Heart left ventricle (tissue), 16 donors: ENCODE measurements around the gene DNM2. TPM values are rescaled to one million over a fixed set of nuclear protein-coding genes. Genes with fewer than 3 reads are reported as not detected.
A peak's percentile ranks its signal among the peaks of the same experiment; 100 is the strongest.

Experiments
- ATAC-seq, 4 donors: fragments of 200-7000 bp; cut with Tn5 transposase; one replicate each; pipeline ENCODE4 v1.9.1; 2020 to 2022; ENCODE audit warnings: moderate library complexity in 4 of 4, mild to moderate bottlenecking in 3 of 4, moderate number of reproducible peaks in 1 of 4
- DNase-seq, 5 donors: peaks; one replicate each; pipeline ENCODE4 v3.0.0-alpha.2; 2020
- H3K27ac ChIP-seq, 12 donors: fragments of 200-600 bp; sonication (generic) in 4 of 12; one replicate each; pipeline versions ENCODE4 v1.5.0 to v1.8.0; 2016 to 2022; ENCODE audit warnings: mild to moderate bottlenecking in 2 of 12
- H3K27me3 ChIP-seq, 9 donors: fragments of 200-600 bp; sonication (generic) in 2 of 9; one replicate each; pipeline versions ENCODE4 v1.5.1 to v1.8.0; 2016 to 2022; ENCODE audit warnings: mild to moderate bottlenecking in 3 of 9
- H3K36me3 ChIP-seq, 9 donors: fragments of 200-600 bp; sonication (generic) in 2 of 9; one replicate each; pipeline versions ENCODE4 v1.5.0 to v1.8.0; 2018 to 2022; ENCODE audit warnings: mild to moderate bottlenecking in 2 of 9
- H3K4me1 ChIP-seq, 12 donors: fragments of 200-600 bp; sonication (generic) in 4 of 12; one replicate each; pipeline versions ENCODE4 v1.5.0 to v1.8.0; 2016 to 2022; ENCODE audit warnings: mild to moderate bottlenecking in 3 of 12
- H3K4me3 ChIP-seq, 12 donors: fragments of 200-600 bp; sonication (generic) in 4 of 12; one replicate each; pipeline versions ENCODE4 v1.5.0 to v1.8.0; 2017 to 2022; ENCODE audit warnings: mild to moderate bottlenecking in 9 of 12, moderate library complexity in 4 of 12
- H3K9me3 ChIP-seq, 12 donors: fragments of 200-600 bp; sonication (generic) in 4 of 12; one replicate each; pipeline versions ENCODE4 v1.5.0 to v1.8.0; 2016 to 2022; ENCODE audit warnings: mild to moderate bottlenecking in 1 of 12
- POLR2A ChIP-seq, 2 donors: fragments of 450-650 bp; IDR thresholded peaks; one replicate each; pipeline ENCODE4 v1.6.1; 2017; ENCODE audit warnings: antibody characterized with exemption in 2 of 2, mild to moderate bottlenecking in 2 of 2, moderate library complexity in 2 of 2
- WGBS, 4 donors: extraction: QIAGEN DNeasy Blood & Tissue Kit in 2 of 4; methylation state at CpG; one replicate each; pipeline versions ENCODE4 v1.1.5 to v1.1.7; 2013 to 2018; 5-methylcytosine and 5-hydroxymethylcytosine counted together
- intact Hi-C, 10 donors: fragments of 100-400 bp; cut with DNase I; formaldehyde crosslinking; loops; one replicate each; pipeline versions ENCODE4 v1.11.1 to v1.14.2; 2022
- polyA plus RNA-seq, 2 donors: library from polyadenylated mRNA; stranded (reverse); fragments of 200-250 nt; gene quantifications; one replicate each; pipeline ENCODE4 v1.2.3, GENCODE V29; 2013
- total RNA-seq, 9 donors: library from RNA; depleted of rRNA in 2 of 9; stranded (reverse); fragments of >200 nt in 2 of 9; fragmentation: NEBNext Ultra II Directional in 3 of 9; extraction: Animal tissue kit (Norgen Biotek cat#: 25700) in 3 of 9; gene quantifications; one replicate each; pipeline versions ENCODE4 v1.1.0 to v1.2.4, GENCODE V29; 2016 to 2023
- TF ChIP-seq, protein P1 (sequence below), 12 donors: fragments of 200-600 bp; sonication (generic) in 4 of 12; IDR thresholded peaks; one replicate each; pipeline versions ENCODE4 v1.5.0 to v1.8.0; 2018 to 2022; ENCODE audit warnings: antibody characterized with exemption in 12 of 12, mild to moderate bottlenecking in 5 of 12
- donor health status: ischemic (EF 13 %, LVEDD 7.1; RV severe dilation, severe dysfunction).
- donor health status: healthy with polysubstance abuse.
- donor health status: DM: no; HTN: yes; CAD: no.
- donor health status: DM: no; HTN: no; CAD: no.
- donor health status: ischemic (EF 25% LVEDD 6.9; RV normal size, moderate dysfunction).
- donor health status: ischemic (EF 25% LVEDD 5.7; RV mildly dilated, moderate dysfunction).
- donor health status: healthy.
- donor health status: DM: yes; HTN: yes; CAD: no.
- donor health status: ischemic (EF 35%, LVEDD 5.7; RV mildly dilated, moderate dysfunction).
- donor health status: nonischemic (EF 11% LVEDD 7.7; RV severe dilation, severe dysfunction).
- donor health status: DM: yes; HTN: yes; CAD: no.
- donor health status: PGD.
- donor health status: ischemic (EF 29% LVEDD 5.4; RV normal size, mild dysfunction).
- donor health status: nonischemic (EF 23%, LVEDD 6.1; RV moderate dilation, normal function).

The DNM2 gene
- total and polyA plus RNA-seq, 11 donors = 98.9 to 204 (median 131) TPM

DNA sequence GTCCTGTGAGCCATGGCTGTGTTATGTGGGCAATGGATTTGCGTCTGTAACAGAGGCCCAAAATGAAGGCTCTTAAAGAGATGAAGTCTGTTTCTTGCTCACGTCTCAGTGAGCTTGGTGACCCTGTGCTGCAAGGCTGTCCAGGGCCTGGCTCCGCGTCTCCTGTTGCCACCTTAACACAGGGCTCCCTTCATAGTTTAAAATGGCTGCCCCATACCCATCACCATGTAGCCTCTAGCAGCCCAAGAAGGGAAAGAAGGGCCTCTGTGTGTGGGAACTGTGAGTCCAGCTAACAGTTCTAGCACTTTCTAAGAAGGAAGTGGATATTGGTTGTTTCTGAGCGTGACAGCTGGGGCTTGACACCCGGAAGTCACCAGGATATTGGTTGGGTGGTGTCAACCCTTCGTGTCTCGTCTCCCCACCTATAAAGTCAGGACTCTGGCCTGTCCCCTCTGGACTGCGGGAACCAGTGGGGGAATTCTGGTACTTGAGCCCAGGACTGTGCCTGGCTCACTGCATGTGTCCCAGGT, 97.2 kb downstream of the DNM2 start:
- no peak for ATAC-seq
- H3K9me3 ChIP-seq = no peaks in the 10 kb centered on the region
- no peak overlapping the region for H3K4me3 ChIP-seq
- no peak for DNase-seq
- TF ChIP-seq, protein P1, sequence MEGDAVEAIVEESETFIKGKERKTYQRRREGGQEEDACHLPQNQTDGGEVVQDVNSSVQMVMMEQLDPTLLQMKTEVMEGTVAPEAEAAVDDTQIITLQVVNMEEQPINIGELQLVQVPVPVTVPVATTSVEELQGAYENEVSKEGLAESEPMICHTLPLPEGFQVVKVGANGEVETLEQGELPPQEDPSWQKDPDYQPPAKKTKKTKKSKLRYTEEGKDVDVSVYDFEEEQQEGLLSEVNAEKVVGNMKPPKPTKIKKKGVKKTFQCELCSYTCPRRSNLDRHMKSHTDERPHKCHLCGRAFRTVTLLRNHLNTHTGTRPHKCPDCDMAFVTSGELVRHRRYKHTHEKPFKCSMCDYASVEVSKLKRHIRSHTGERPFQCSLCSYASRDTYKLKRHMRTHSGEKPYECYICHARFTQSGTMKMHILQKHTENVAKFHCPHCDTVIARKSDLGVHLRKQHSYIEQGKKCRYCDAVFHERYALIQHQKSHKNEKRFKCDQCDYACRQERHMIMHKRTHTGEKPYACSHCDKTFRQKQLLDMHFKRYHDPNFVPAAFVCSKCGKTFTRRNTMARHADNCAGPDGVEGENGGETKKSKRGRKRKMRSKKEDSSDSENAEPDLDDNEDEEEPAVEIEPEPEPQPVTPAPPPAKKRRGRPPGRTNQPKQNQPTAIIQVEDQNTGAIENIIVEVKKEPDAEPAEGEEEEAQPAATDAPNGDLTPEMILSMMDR (IDR thresholded peaks at IDR 0.05) = no peak
- TF ChIP-seq POLR2A (IDR thresholded peaks at IDR 0.05) = no peak
- H3K36me3 ChIP-seq = peaks cover 3 to 90% (median 75%) of the 10 kb centered on the region in 9 donors
- H3K4me1 ChIP-seq = peaks cover 0 to 52% (median 0%) of the 10 kb centered on the region in 12 donors
- H3K27ac ChIP-seq = peak overlapping the region in 1 of 12 donors; percentile 56
- no peaks in the 10 kb centered on the region for H3K27me3 ChIP-seq
- WGBS, 4 donors = 92 to 96% (median 96%) methylated on average over 9 of the region's 9 CpGs
- intact Hi-C loops = no loop called here

DNA sequence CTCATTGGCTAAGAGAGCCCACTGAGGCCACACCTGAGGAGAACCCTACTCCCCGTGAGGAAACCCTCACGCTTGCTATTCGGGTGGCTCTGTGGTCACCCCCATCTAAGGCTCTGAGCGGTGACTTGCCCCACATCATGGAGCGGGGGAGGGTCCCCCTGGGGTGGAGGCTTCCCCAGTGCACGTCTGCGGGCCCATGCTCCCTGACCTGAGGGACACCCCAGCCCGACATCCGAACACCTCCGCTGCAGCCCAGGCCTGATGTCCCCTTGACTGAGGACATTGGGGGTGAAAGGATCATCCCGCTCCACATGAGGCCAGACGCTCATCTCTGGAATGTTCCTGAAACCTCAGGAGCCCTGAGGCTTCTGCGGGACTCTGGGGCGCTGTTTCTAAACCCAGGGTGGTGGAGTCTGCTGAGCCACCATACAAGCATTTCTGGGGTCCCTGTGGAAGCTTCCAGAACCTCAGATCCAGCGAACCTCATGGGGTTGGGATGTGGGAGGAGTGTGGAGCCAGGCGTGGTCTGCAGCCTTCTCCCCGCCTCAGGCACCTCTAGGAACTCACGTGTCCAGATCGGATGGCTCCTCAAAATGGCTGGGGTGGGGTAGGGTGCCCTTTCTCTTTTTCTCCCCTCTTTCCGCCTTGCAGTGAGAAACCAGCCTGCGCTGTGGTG, 98.2 kb downstream of the DNM2 start:
- no peaks in the 10 kb centered on the region for H3K27me3 ChIP-seq
- DNase-seq = no peak
- peak overlapping the region in 5 of 12 donors; percentile 56 to 69 (median 62) for H3K27ac ChIP-seq
- peak overlapping the region in 6 of 12 donors; percentile 14 to 55 (median 48) for H3K4me3 ChIP-seq
- H3K9me3 ChIP-seq = no peaks in the 10 kb centered on the region
- WGBS, 4 donors = 93 to 95% (median 94%) methylated on average over 19 to 21 of the region's 21 CpGs
- intact Hi-C loops = no loop called here
- peaks cover 0 to 44% (median 0%) of the 10 kb centered on the region in 12 donors for H3K4me1 ChIP-seq
- TF ChIP-seq POLR2A (IDR thresholded peaks at IDR 0.05) = no peak
- TF ChIP-seq, protein P1 (IDR thresholded peaks at IDR 0.05) = no peak
- ATAC-seq = no peak
- H3K36me3 ChIP-seq = peaks cover 3 to 90% (median 75%) of the 10 kb centered on the region in 9 donors

DNA sequence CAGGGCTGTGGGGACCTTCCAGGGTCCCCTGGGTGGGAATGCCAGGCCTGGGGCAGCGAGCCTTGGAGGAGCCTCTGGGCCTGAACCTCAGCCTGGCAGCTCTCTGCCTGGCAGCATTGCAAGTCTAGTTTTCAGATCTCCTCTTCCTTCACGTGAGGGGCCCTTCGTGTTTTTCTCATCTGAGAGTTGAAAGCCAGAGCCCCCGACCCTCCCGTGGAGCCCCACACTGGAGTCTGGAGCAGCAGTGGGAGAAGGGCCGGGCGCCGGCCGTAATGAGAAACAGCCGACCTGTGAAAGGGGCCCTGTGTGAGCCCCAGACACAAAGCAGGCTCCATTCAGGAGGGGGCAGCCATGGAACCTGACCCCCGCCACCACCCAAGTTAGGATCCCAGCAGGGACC, 98.8 kb downstream of the DNM2 start:
- Histone ChIP-seq H3K4me1 (peaks cover 0 to 39% (median 0%) of the 10 kb centered on the region in 12 donors), H3K4me3 (peak overlapping the region in 8 of 12 donors; percentile 14 to 55 (median 43)), H3K27me3 (no peaks in the 10 kb centered on the region), H3K36me3 (peaks cover 3 to 90% (median 75%) of the 10 kb centered on the region in 9 donors), H3K27ac (peak overlapping the region in 9 of 12 donors; percentile 23 to 69 (median 61)), H3K9me3 (no peaks in the 10 kb centered on the region)
- TF ChIP-seq POLR2A (IDR thresholded peaks at IDR 0.05) = no peak
- 86 to 100% (median 90%) methylated on average over 4 to 11 of the region's 11 CpGs for WGBS, 4 donors
- intact Hi-C loops = no loop called here
- no peak for ATAC-seq
- no peak for DNase-seq

DNA sequence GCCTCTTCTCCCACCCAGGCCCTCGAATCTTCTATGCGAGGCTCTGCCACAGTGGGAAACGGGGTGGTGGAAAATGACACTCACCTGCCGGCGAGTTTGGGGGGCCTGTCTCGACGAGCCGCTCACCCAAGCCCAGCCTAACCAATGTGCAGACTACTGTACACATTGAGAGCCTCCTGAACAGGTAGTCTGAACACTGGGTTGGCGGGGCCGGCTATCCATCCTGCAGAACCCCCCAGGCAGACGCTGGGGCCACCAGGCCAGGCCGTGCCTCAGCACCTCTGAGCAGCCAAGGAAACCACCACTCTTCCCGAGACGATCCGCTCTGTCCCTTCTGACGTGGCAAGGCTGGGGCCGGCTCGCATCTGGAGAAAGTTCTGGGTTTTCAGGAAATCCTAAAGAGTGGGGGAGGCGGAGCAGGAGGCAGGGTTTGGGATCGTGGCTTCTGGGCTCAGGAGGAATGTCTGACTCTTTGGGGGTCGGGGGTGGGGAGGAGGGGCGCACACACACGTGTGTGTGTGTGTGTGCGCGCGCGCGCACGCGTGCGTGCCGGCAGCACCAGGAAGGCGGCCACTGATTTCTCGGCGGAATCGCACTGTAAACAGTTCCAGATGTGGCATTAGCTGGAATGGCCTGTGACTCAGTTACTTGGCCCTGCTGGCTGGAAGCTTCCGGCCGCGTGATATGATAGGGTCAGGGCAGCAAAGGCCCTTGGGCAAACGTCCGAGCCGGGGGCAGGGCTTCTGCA, 99.6 kb downstream of the DNM2 start:
- Histone ChIP-seq H3K27me3 (no peaks in the 10 kb centered on the region), H3K27ac (peak overlapping the region in 10 of 12 donors; percentile 23 to 69 (median 60)), H3K4me1 (peaks cover 0 to 31% (median 0%) of the 10 kb centered on the region in 12 donors), H3K4me3 (peak overlapping the region in 9 of 12 donors; percentile 14 to 55 (median 40)), H3K36me3 (peaks cover 3 to 90% (median 75%) of the 10 kb centered on the region in 9 donors), H3K9me3 (no peaks in the 10 kb centered on the region)
- WGBS, 4 donors = 81 to 89% (median 85%) methylated on average over 39 to 42 of the region's 42 CpGs
- peak in 4 of 5 donors; percentile 51 to 74 (median 57) for DNase-seq
- intact Hi-C loops = no loop called here
- TF ChIP-seq POLR2A (IDR thresholded peaks at IDR 0.05) = no peak
- TF ChIP-seq, protein P1 (IDR thresholded peaks at IDR 0.05) = no peak
- ATAC-seq = peak in 3 of 4 donors; percentile 43 to 68 (median 53)
